OCI-LY3 (cell line): ENCODE data around the gene FBXO34.

Experiments used
- EZH2phosphoT487 ChIP-seq: fragments of 200-600 bp; shearing (Covaris generic); IDR thresholded peaks from 2 replicates; pipeline ENCODE4 v1.6.1; 2018; ENCODE audit warnings: antibody characterized with exemption, mixed run types, low read depth
- TF ChIP-seq, protein P1 (sequence below): fragments of 200-600, 300-600 bp; sonication (generic); IDR thresholded peaks from 2 replicates; pipeline ENCODE4 v1.5.1; 2014; ENCODE audit warnings: antibody characterized with exemption, low read length, low read depth

DNA sequence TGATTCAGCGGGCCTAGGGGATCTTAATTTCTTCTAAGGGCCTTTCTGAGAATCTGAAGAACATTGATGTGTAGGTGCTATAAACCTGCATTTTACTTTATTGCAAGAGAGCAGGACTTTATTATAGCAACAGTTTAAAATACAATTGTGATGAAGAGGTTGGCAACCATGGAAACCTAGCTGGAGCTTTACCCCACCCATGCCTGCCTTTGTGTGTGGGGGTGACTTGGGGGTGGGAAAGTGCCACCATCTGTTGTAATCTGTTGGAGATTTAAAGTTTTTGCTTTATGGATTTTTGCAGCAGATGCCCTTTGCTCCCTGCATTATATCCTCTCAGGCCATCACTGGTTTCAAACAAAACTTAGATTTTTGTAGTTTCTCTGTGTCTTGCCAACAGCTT lies 75.8 kb downstream of the FBXO34 start:
- TF ChIP-seq, protein P1, sequence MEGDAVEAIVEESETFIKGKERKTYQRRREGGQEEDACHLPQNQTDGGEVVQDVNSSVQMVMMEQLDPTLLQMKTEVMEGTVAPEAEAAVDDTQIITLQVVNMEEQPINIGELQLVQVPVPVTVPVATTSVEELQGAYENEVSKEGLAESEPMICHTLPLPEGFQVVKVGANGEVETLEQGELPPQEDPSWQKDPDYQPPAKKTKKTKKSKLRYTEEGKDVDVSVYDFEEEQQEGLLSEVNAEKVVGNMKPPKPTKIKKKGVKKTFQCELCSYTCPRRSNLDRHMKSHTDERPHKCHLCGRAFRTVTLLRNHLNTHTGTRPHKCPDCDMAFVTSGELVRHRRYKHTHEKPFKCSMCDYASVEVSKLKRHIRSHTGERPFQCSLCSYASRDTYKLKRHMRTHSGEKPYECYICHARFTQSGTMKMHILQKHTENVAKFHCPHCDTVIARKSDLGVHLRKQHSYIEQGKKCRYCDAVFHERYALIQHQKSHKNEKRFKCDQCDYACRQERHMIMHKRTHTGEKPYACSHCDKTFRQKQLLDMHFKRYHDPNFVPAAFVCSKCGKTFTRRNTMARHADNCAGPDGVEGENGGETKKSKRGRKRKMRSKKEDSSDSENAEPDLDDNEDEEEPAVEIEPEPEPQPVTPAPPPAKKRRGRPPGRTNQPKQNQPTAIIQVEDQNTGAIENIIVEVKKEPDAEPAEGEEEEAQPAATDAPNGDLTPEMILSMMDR, result no peak
- TF ChIP-seq EZH2phosphoT487, result no peak
